AG20443 (cell line): ENCODE measurements around the gene DNTTIP2.
A peak's percentile ranks its signal among the peaks of the same experiment; 100 is the strongest.
"Not testable (repeated sequence)": the region's sequence is repeated elsewhere in the genome, so short reads cannot be mapped to it uniquely, and the experiment has no call there.

Source experiments
- DNase-seq: peaks from one replicate; pipeline ENCODE4 v3.0.0; 2012; ENCODE audit warnings: low spot score, mixed read lengths

DNTTIP2 gene

GRCh38 chr1:93842750-93843500 is 36.1 kb downstream of the DNTTIP2 start:
- DNase-seq, result peak; percentile 32

GRCh38 chr1:93841771-93842170 is 37.2 kb downstream of the DNTTIP2 start:
- DNase-seq, result no peak

GRCh38 chr1:93840956-93841482 is 38.0 kb downstream of the DNTTIP2 start:
- DNase-seq, result no peak

GRCh38 chr1:93839753-93840152 is 39.3 kb downstream of the DNTTIP2 start:
- DNase-seq, result no peak

GRCh38 chr1:93839307-93839706 is 39.7 kb downstream of the DNTTIP2 start:
- peak; percentile 84 for DNase-seq

GRCh38 chr1:93837961-93838360 is 41.0 kb downstream of the DNTTIP2 start:
- no peak for DNase-seq

- not testable (repeated sequence) for DNase-seq
Observed at GRCh38 chr1:93833293-93833692, 45.7 kb downstream of the DNTTIP2 start.

GRCh38 chr1:93829061-93829460 is 49.9 kb downstream of the DNTTIP2 start:
- DNase-seq, result no peak

- DNase-seq, result no peak
Observed at GRCh38 chr1:93828367-93828755, 50.6 kb downstream of the DNTTIP2 start.

GRCh38 chr1:93827633-93828366 is 51.2 kb downstream of the DNTTIP2 start:
- DNase-seq, result no peak

GRCh38 chr1:93827128-93827527 is 51.9 kb downstream of the DNTTIP2 start:
- no peak for DNase-seq

- no peak for DNase-seq
Observed at GRCh38 chr1:93824834-93825233, 54.2 kb downstream of the DNTTIP2 start.

GRCh38 chr1:93822730-93823425 is 56.1 kb downstream of the DNTTIP2 start:
- no peak for DNase-seq

- DNase-seq, result peak; percentile 33
Observed at GRCh38 chr1:93821423-93822144, 57.4 kb downstream of the DNTTIP2 start.

GRCh38 chr1:93820554-93821422 is 58.2 kb downstream of the DNTTIP2 start:
- DNase-seq, result no peak

GRCh38 chr1:93818570-93818959 is 60.4 kb downstream of the DNTTIP2 start:
- DNase-seq, result no peak

GRCh38 chr1:93817819-93818569 is 61.0 kb downstream of the DNTTIP2 start:
- DNase-seq, result no peak

GRCh38 chr1:93816970-93817678 is 61.9 kb downstream of the DNTTIP2 start:
- no peak for DNase-seq
